ENCODE data around the gene DDX56.
"Not testable (repeated sequence)": the region's sequence is repeated elsewhere in the genome, so short reads cannot be mapped to it uniquely, and the experiment has no call there.

GRCh38 chr7:44552473-44553005, 21.2 kb downstream of the DDX56 start:
- TF ChIP-seq USF2 (IDR thresholded peaks at IDR 0.05; ENCODE audit: low read depth, low read length); CTCF (conservative IDR thresholded peaks at IDR 0.05; ENCODE audit: low read depth, low read length); FOS (IDR thresholded peaks at IDR 0.05; ENCODE audit: low read depth, low read length); POLR2A (IDR thresholded peaks at IDR 0.05; ENCODE audit: low read depth, low read length): not testable (repeated sequence)
